ENCODE measurements around the gene KCTD6.

GRCh38 chr3:58463942-58464271 lies 28.0 kb upstream of the KCTD6 start:
- TF ChIP-seq EZH2 (IDR thresholded peaks at IDR 0.05): no peak
- TF ChIP-seq, protein P1, sequence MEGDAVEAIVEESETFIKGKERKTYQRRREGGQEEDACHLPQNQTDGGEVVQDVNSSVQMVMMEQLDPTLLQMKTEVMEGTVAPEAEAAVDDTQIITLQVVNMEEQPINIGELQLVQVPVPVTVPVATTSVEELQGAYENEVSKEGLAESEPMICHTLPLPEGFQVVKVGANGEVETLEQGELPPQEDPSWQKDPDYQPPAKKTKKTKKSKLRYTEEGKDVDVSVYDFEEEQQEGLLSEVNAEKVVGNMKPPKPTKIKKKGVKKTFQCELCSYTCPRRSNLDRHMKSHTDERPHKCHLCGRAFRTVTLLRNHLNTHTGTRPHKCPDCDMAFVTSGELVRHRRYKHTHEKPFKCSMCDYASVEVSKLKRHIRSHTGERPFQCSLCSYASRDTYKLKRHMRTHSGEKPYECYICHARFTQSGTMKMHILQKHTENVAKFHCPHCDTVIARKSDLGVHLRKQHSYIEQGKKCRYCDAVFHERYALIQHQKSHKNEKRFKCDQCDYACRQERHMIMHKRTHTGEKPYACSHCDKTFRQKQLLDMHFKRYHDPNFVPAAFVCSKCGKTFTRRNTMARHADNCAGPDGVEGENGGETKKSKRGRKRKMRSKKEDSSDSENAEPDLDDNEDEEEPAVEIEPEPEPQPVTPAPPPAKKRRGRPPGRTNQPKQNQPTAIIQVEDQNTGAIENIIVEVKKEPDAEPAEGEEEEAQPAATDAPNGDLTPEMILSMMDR (IDR thresholded peaks at IDR 0.05): no peak
- no peak for TF ChIP-seq EZH2phosphoT487 (IDR thresholded peaks at IDR 0.05)

Measured in neural progenitor cell (in vitro differentiated cells).